Measurements from ENCODE around the gene CR1.
"Not testable (repeated sequence)": the region's sequence is repeated elsewhere in the genome, so short reads cannot be mapped to it uniquely, and the experiment has no call there.

CR1 gene

GRCh38 chr1:207591205-207591604 lies 95.2 kb downstream of the CR1 start:
- DNase-seq = not testable (repeated sequence)

- DNase-seq = not testable (repeated sequence)
Observed at GRCh38 chr1:207594095-207594494, 98.1 kb downstream of the CR1 start.

GRCh38 chr1:207603777-207604176 lies 107.8 kb downstream of the CR1 start:
- DNase-seq = no peak

GRCh38 chr1:207605444-207606361 lies 109.7 kb downstream of the CR1 start:
- no peak for DNase-seq

GRCh38 chr1:207606362-207606755 lies 110.4 kb downstream of the CR1 start:
- no peak for DNase-seq

- DNase-seq = no peak
Observed at GRCh38 chr1:207612762-207613161, 116.8 kb downstream of the CR1 start.

- DNase-seq = peak; percentile 6 to 47
Observed at GRCh38 chr1:207619871-207620542, 124.0 kb downstream of the CR1 start.

- no peak for DNase-seq
Observed at GRCh38 chr1:207620543-207620893, 124.6 kb downstream of the CR1 start.

- DNase-seq = not testable (repeated sequence)
Observed at GRCh38 chr1:207625504-207626071, 129.6 kb downstream of the CR1 start.

GRCh38 chr1:207626972-207627337 lies 131.0 kb downstream of the CR1 start:
- no peak for DNase-seq

GRCh38 chr1:207627496-207627895 lies 131.5 kb downstream of the CR1 start:
- no peak for DNase-seq

- DNase-seq = no peak
Observed at GRCh38 chr1:207628776-207629175, 132.8 kb downstream of the CR1 start.

GRCh38 chr1:207631137-207631536 lies 135.2 kb downstream of the CR1 start:
- DNase-seq = no peak

GRCh38 chr1:207633226-207633625 lies 137.3 kb downstream of the CR1 start:
- no peak for DNase-seq

GRCh38 chr1:207633699-207634289 lies 137.8 kb downstream of the CR1 start:
- DNase-seq = not testable (repeated sequence)

GRCh38 chr1:207634293-207634692 lies 138.3 kb downstream of the CR1 start:
- DNase-seq = not testable (repeated sequence)

GRCh38 chr1:207635569-207636186 lies 139.7 kb downstream of the CR1 start:
- not testable (repeated sequence) for DNase-seq

- DNase-seq = not testable (repeated sequence)
Observed at GRCh38 chr1:207638487-207639145, 142.7 kb downstream of the CR1 start.

- DNase-seq = not testable (repeated sequence)
Observed at GRCh38 chr1:207639362-207639761, 143.4 kb downstream of the CR1 start.

GRCh38 chr1:207644166-207644851 lies 148.4 kb downstream of the CR1 start:
- no peak for DNase-seq

GRCh38 chr1:207644852-207645634 lies 149.1 kb downstream of the CR1 start, which contains the start of gene CR1L:
TSS of gene CR1L (plus strand) at chr1:207645133. CDS start at chr1:207645234, 101 bp downstream.
- DNase-seq = peak in 1 of 2 experiments; percentile 58
